ENCODE data around the gene CCDC136.

Gene CCDC136

GRCh38 chr7:128807191-128807590, 15.4 kb downstream of the CCDC136 start:
- DNase-seq = peak; percentile 12

- DNase-seq = peak; percentile 11
Measured at GRCh38 chr7:128809363-128809762, 17.6 kb downstream of the CCDC136 start.

- no peak for DNase-seq
Measured at GRCh38 chr7:128810473-128810872, 18.7 kb downstream of the CCDC136 start.

GRCh38 chr7:128810997-128811396, 19.2 kb downstream of the CCDC136 start:
- DNase-seq = no peak

- no peak for DNase-seq
Measured at GRCh38 chr7:128811631-128812430, 20.1 kb downstream of the CCDC136 start.

- DNase-seq = no peak
Measured at GRCh38 chr7:128812514-128813168, 20.9 kb downstream of the CCDC136 start.

GRCh38 chr7:128814499-128814898, 22.7 kb downstream of the CCDC136 start:
- DNase-seq = peak; percentile 28

- DNase-seq = no peak
Measured at GRCh38 chr7:128815289-128815942, 23.6 kb downstream of the CCDC136 start.

- DNase-seq = no peak
Measured at GRCh38 chr7:128818694-128819093, 26.9 kb downstream of the CCDC136 start.

- DNase-seq = no peak
Measured at GRCh38 chr7:128821724-128822123, 30.0 kb downstream of the CCDC136 start.

GRCh38 chr7:128826512-128826911, 34.7 kb downstream of the CCDC136 start:
- DNase-seq = no peak

GRCh38 chr7:128826916-128827247, 35.1 kb downstream of the CCDC136 start:
- no peak for DNase-seq

GRCh38 chr7:128827248-128827958, 35.6 kb downstream of the CCDC136 start:
- no peak for DNase-seq

GRCh38 chr7:128827971-128828711, 36.4 kb downstream of the CCDC136 start:
- no peak for DNase-seq

- no peak for DNase-seq
Measured at GRCh38 chr7:128829391-128830166, 37.8 kb downstream of the CCDC136 start.

- peak; percentile 35 for DNase-seq
Measured at GRCh38 chr7:128830231-128831177, 38.7 kb downstream of the CCDC136 start, which contains the start of gene FLNC. FLNC (plus strand) TSS chr7:128830406; CDS start chr7:128830638, 232 bp downstream.

- peak; percentile 96 for DNase-seq
Measured at GRCh38 chr7:128831178-128831993, 39.6 kb downstream of the CCDC136 start.

- DNase-seq = peak; percentile 93
Measured at GRCh38 chr7:128831994-128832879, 40.5 kb downstream of the CCDC136 start.

GRCh38 chr7:128832880-128833147, 41.0 kb downstream of the CCDC136 start:
- DNase-seq = no peak
